ENCODE measurements around the gene DCAF7. TPM values are rescaled to one million over a fixed set of nuclear protein-coding genes. Genes with fewer than 3 reads are reported as not detected.

DCAF7 gene
- total and polyA plus RNA-seq, 2 of the 4 experiments (the other 2 are of a cell fraction): 40.9 to 52.8 TPM

GRCh38 chr17:63596856-63597586, 46.7 kb downstream of the DCAF7 start:
- Histone ChIP-seq H3K14ac (replicated peaks; ENCODE audit: low read depth, low read length) (no peak overlapping the region), H3K4me2 (ENCODE audit: low read depth, low read length) (no peak overlapping the region), H2AK5ac (ENCODE audit: low read depth, low read length) (no peak overlapping the region), H3K9me1 (ENCODE audit: insufficient read depth, low read length) (0 out of 2 replicates have a peak, but pooled peaks cover 3% of the 10 kb centered on the region), H3K18ac (ENCODE audit: low read depth, low read length) (no peak overlapping the region), H4K8ac (ENCODE audit: low read depth in 2 of 2, low read length in 2 of 2) (no peak overlapping the region), H2BK15ac (ENCODE audit: low read depth, low read length) (no peak overlapping the region), H4K91ac (ENCODE audit: insufficient read depth, low read depth, low read length) (no peak overlapping the region), H3K9me3 (ENCODE audit: control insufficient read depth, insufficient read depth, low read length) (no peaks in the 10 kb centered on the region), H3K27me3 (ENCODE audit: control insufficient read depth, insufficient read depth, low read length) (no peaks in the 10 kb centered on the region), H3K4ac (ENCODE audit: low read depth, low read length) (no peak overlapping the region), H2AK9ac (replicated peaks; ENCODE audit: low read depth, low read length, poor library complexity) (no peak overlapping the region), H3K4me1 (ENCODE audit: control insufficient read depth, insufficient read depth, low read length) (peaks cover 8% of the 10 kb centered on the region), H3K36me3 (ENCODE audit: control insufficient read depth, insufficient read depth, low read length) (peaks cover 15% of the 10 kb centered on the region), H3K23ac (ENCODE audit: low read depth, low read length) (no peak overlapping the region), H4K20me1 (ENCODE audit: insufficient read depth, low read length) (no peaks in the 10 kb centered on the region), H3K4me3 (ENCODE audit: insufficient read depth, low read depth, low read length) (no peak overlapping the region), H2BK20ac (ENCODE audit: low read depth, low read length) (no peak overlapping the region), H3K79me1 (ENCODE audit: low read depth in 1 of 2, low read length in 2 of 2) (peaks cover 6 to 30% of the 10 kb centered on the region in 2 experiments; a peak in 3 of 4 replicates), H3K9ac (ENCODE audit: low read depth, low read length) (no peak overlapping the region), H2AFZ (replicated peaks; ENCODE audit: low read length, poor library complexity) (no peak overlapping the region), H3K56ac (ENCODE audit: extremely low read depth, insufficient read depth, low read length) (no peak overlapping the region), H3K27ac (ENCODE audit: insufficient read depth, low read length) (no peak overlapping the region), H2BK5ac (ENCODE audit: low read depth, low read length, poor library complexity, severe bottlenecking) (no peak overlapping the region), H4K5ac (ENCODE audit: low read depth, low read length) (no peak overlapping the region), H2BK120ac (ENCODE audit: low read depth, low read length) (no peak overlapping the region)
- ATAC-seq (ENCODE audit: low read depth) (no peak), DNase-seq (no peak)
- in situ Hi-C loops (cut with MboI; ENCODE audit: low sequenced_read_pairs): no loop called here
- WGBS, 2 experiments (ENCODE audit: extremely low coverage in 2 of 2, insufficient read length in 1 of 2): no CpG with 5 or more reads among the region's 6 CpGs
- intact Hi-C loops (cut with micrococcal nuclease): no loop called here
- ChIA-PET CTCF (interaction anchor here (0.7 kb wide), 1 partner anchor 172 kb away, joined by 3 read pairs; no protein-coding TSS in a partner anchor), POLR2A (ENCODE audit: unreplicated experiment) (no interaction called here)
- dilution Hi-C loops (cut with HindIII; ENCODE audit: low sequenced_read_pairs, unreplicated experiment): no loop called here
- TF ChIP-seq CHD1 (IDR thresholded peaks at IDR 0.05; ENCODE audit: low read depth, low read length) (no peak), NFE2L2 (IDR thresholded peaks at IDR 0.05; ENCODE audit: low read depth, low read length) (no peak), USF2 (IDR thresholded peaks at IDR 0.05; ENCODE audit: low read depth, low read length) (no peak), MXI1 (IDR thresholded peaks at IDR 0.05; ENCODE audit: borderline replicate concordance, low read depth, low read length) (no peak), MAZ (IDR thresholded peaks at IDR 0.05; ENCODE audit: borderline replicate concordance, low read depth, low read length) (no peak), RFX5 (IDR thresholded peaks at IDR 0.05; ENCODE audit: low read depth, low read length) (no peak), MAFK (IDR thresholded peaks at IDR 0.05; ENCODE audit: low read depth, low read length) (no peak), ELK1 (IDR thresholded peaks at IDR 0.05; ENCODE audit: borderline replicate concordance, low read depth, low read length) (no peak), CTCF (conservative IDR thresholded peaks at IDR 0.05; ENCODE audit: low read depth, low read length) (no peak), RCOR1 (IDR thresholded peaks at IDR 0.05; ENCODE audit: insufficient replicate concordance, low read length) (no peak), RAD21 (IDR thresholded peaks at IDR 0.05; ENCODE audit: low read length) (no peak), CEBPB (IDR thresholded peaks at IDR 0.05; ENCODE audit: low read depth, low read length) (no peak), SMC3 (IDR thresholded peaks at IDR 0.05; ENCODE audit: low read depth, low read length) (no peak), BHLHE40 (IDR thresholded peaks at IDR 0.05; ENCODE audit: low read depth, low read length) (no peak), FOS (IDR thresholded peaks at IDR 0.05; ENCODE audit: low read depth, low read length) (no peak), POLR2A (IDR thresholded peaks at IDR 0.05; ENCODE audit: low read depth, low read length) (no peak)
- BruUV-seq (replicated peaks): no TSS peak

Measured in IMR-90 (cell line).